Measurements from ENCODE around the gene MEIS2.

Gene MEIS2

DNA sequence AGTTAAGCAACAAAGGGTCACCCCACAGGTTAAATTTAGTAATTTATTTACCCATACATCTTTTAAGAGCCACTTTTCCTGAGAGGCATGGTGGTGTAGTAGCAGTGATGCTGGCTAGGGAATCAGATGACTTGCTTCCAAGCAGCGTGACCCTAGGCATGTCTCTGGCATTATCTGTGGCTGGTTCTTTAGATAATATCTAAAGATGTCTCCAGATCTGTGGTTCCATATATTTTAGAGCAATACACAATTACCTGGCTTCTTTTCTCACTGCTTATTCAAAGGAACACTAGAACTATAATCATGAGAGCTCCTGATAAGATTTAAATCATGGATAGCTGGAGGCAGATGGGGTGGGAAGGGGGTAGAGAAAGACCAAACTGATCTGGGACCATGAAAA, 21.1 kb upstream of the MEIS2 start:
- TF ChIP-seq SPI1 (IDR thresholded peaks at IDR 0.05; ENCODE audit: low read depth, low read length) (no peak), POU2F2 (IDR thresholded peaks at IDR 0.05; ENCODE audit: low read depth, low read length) (no peak), POLR2A (IDR thresholded peaks at IDR 0.05; ENCODE audit: low read depth, low read length) (no peak), TAF1 (IDR thresholded peaks at IDR 0.05; ENCODE audit: low read depth, low read length) (no peak), PAX5 (IDR thresholded peaks at IDR 0.05; ENCODE audit: insufficient read depth, low read length, severe bottlenecking) (no peak), POLR2AphosphoS5 (IDR thresholded peaks at IDR 0.05; ENCODE audit: low read depth, low read length) (no peak)
- FAIRE-seq: no peak
- DNase-seq (ENCODE audit: insufficient read length, low spot score): no peak

DNA sequence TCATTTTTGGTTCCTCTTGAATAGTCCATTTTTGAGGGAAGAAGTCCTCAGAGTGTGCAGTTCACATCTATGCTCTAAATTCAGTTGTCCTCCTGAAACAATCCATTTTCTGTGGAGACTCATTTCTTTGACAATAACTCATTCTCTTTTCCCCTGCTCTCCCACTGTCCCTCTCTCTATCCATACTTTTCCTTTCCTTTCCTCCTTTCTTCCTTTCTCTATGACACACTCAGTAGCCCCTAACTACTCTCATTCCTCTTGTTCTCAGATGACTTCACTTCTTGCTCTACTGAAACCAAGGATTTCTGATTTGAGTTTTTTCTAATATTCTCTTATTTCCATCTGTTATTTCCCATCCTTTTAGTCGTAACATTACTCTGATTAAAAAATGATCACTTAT, 16.7 kb upstream of the MEIS2 start:
- no peak for FAIRE-seq
- TF ChIP-seq TAF1 (IDR thresholded peaks at IDR 0.05; ENCODE audit: low read depth, low read length) (no peak), POLR2A (IDR thresholded peaks at IDR 0.05; ENCODE audit: low read depth, low read length) (no peak), POU2F2 (IDR thresholded peaks at IDR 0.05; ENCODE audit: low read depth, low read length) (no peak), POLR2AphosphoS5 (IDR thresholded peaks at IDR 0.05; ENCODE audit: low read depth, low read length) (no peak), PAX5 (IDR thresholded peaks at IDR 0.05; ENCODE audit: insufficient read depth, low read length, severe bottlenecking) (no peak), SPI1 (IDR thresholded peaks at IDR 0.05; ENCODE audit: low read depth, low read length) (no peak)
- no peak for DNase-seq (ENCODE audit: insufficient read length, low spot score)

DNA sequence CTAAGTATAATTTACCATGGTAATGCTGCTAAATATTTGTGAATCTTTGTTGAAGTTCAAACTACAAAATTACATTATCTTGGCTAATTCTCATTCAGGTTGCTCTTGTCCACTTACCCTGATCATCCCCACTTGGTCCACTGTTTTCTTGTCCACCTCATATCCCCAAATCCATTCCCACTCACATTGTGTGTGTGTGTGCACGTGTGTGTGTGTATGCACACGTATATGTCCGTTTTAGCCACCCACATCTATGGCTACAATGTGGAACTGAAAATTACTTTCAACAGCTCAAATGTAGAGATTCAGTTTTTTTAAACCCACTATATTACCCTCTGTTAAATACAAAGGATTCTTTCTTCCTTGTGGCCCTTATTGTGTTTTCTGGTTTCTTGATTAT, 15.2 kb upstream of the MEIS2 start:
- TF ChIP-seq PAX5 (IDR thresholded peaks at IDR 0.05; ENCODE audit: insufficient read depth, low read length, severe bottlenecking): no peak
- no peak for TF ChIP-seq SPI1 (IDR thresholded peaks at IDR 0.05; ENCODE audit: low read depth, low read length)
- no peak for TF ChIP-seq POLR2AphosphoS5 (IDR thresholded peaks at IDR 0.05; ENCODE audit: low read depth, low read length)
- no peak for TF ChIP-seq POU2F2 (IDR thresholded peaks at IDR 0.05; ENCODE audit: low read depth, low read length)
- TF ChIP-seq TAF1 (IDR thresholded peaks at IDR 0.05; ENCODE audit: low read depth, low read length): no peak
- TF ChIP-seq POLR2A (IDR thresholded peaks at IDR 0.05; ENCODE audit: low read depth, low read length): no peak
- no peak for FAIRE-seq
- no peak for DNase-seq (ENCODE audit: insufficient read length, low spot score)

DNA sequence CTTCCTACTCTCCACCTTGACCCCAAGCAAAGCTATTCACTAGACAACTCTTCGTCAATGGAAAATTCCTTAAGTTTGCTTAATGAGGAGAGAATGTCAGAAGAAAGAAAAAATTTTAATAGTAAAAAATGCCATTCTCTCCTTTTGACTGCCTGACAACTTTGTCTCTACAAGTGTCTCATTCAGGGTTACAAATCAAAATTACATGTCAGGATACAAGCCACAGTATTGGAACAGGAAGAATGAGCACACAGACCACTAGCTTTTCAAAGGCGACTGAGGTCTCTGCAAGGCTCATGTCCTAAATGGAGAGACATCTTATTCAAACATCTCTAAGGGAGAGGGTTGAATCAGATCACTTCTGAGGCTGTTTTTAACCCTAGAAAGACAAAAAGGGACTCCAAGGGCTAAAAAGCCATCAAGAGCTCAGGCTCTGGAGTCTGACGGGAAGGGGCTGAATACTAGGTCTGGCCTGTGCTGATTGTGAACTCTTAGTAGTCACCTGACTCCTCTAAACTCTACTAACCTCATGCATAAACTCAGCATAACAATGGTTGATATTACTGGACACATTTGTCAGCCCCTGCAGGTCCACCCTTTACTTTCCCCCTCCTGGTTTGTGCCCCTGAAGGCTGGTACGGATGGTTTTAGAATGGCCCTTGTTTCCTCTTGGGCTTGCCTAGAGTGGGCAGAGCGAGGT, 12.8 kb upstream of the MEIS2 start:
- no peak for TF ChIP-seq POU2F2 (IDR thresholded peaks at IDR 0.05; ENCODE audit: low read depth, low read length)
- TF ChIP-seq POLR2AphosphoS5 (IDR thresholded peaks at IDR 0.05; ENCODE audit: low read depth, low read length): no peak
- TF ChIP-seq SPI1 (IDR thresholded peaks at IDR 0.05; ENCODE audit: low read depth, low read length): no peak
- TF ChIP-seq POLR2A (IDR thresholded peaks at IDR 0.05; ENCODE audit: low read depth, low read length): no peak
- TF ChIP-seq PAX5 (IDR thresholded peaks at IDR 0.05; ENCODE audit: insufficient read depth, low read length, severe bottlenecking): no peak
- no peak for TF ChIP-seq TAF1 (IDR thresholded peaks at IDR 0.05; ENCODE audit: low read depth, low read length)
- DNase-seq (ENCODE audit: insufficient read length, low spot score): no peak
- FAIRE-seq: no peak

DNA sequence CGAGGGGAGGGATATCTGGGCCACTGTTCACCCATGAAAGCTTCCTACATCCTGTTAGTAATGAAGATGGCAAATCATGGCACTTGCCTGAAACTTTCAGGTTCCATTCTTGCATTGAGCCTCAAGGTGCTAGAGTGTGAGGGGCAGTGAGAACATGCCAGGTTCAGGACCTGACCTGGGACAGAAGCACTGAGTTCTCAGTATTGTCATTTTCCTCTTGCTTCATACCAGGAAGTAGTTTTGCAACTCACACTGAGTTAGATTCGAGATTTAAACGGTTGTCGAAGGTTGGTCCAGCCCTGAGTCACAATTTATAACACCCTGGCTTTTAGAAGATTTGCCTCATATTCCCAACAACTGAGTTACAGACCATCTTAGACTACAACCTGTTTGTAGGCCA, 11.8 kb upstream of the MEIS2 start:
- no peak for TF ChIP-seq POU2F2 (IDR thresholded peaks at IDR 0.05; ENCODE audit: low read depth, low read length)
- no peak for TF ChIP-seq SPI1 (IDR thresholded peaks at IDR 0.05; ENCODE audit: low read depth, low read length)
- TF ChIP-seq POLR2A (IDR thresholded peaks at IDR 0.05; ENCODE audit: low read depth, low read length): no peak
- DNase-seq (ENCODE audit: insufficient read length, low spot score): no peak
- FAIRE-seq: no peak

DNA sequence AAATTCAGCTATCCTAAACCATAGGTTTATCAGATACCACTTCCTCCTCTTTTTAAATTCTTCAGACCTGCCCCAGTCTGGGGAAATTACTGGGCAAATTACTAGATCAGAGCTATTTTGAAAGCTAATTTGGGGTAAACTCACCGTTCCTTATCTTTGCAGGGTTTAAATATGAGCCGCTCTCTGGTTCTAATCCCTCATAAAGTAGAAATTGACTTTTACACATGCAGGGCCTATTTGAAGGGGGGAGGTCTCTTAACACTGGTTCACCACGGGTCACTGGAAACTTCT, 11.0 kb upstream of the MEIS2 start:
- FAIRE-seq (no peak), DNase-seq (ENCODE audit: insufficient read length, low spot score) (no peak)
- no peak for TF ChIP-seq SPI1 (IDR thresholded peaks at IDR 0.05; ENCODE audit: low read depth, low read length)
- no peak for TF ChIP-seq PAX5 (IDR thresholded peaks at IDR 0.05; ENCODE audit: insufficient read depth, low read length, severe bottlenecking)
- no peak for TF ChIP-seq POLR2AphosphoS5 (IDR thresholded peaks at IDR 0.05; ENCODE audit: low read depth, low read length)
- no peak for TF ChIP-seq POLR2A (IDR thresholded peaks at IDR 0.05; ENCODE audit: low read depth, low read length)
- no peak for TF ChIP-seq POU2F2 (IDR thresholded peaks at IDR 0.05; ENCODE audit: low read depth, low read length)
- TF ChIP-seq TAF1 (IDR thresholded peaks at IDR 0.05; ENCODE audit: low read depth, low read length): no peak

DNA sequence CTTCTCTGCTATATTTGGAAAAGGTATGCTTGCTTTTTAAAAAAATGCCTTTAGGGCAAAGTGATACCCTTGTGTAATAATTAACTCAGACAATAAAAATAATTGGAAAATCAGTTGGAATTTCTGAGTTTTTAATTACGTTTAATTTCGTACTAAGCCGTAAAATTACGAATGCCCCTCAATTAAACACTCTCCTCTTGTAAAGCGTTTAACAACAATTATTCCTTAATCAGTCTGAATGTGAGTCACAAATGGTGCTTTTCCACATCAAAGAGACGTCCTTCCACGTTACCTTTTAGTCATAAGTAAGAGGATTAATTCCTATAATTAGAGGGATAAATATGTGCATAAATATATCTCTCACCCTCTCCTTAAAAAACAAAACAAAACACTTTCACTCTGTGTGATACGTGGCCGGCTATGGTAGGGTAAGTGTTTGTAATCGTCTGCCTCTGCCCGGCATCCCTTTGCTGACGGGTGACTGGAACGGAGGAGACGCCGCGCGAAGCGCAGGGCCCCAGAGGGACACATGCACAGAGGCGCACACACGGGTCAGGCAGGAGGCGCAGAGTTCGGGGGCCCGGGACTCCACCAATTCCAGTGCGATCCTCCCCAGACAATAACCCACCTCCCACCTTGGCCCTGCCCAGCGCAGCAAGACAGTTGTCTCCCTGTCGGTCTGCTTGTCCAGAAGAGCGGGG, 9.7 kb upstream of the MEIS2 start:
- no peak for DNase-seq (ENCODE audit: insufficient read length, low spot score)
- FAIRE-seq: no peak
- TF ChIP-seq POLR2AphosphoS5 (IDR thresholded peaks at IDR 0.05; ENCODE audit: low read depth, low read length) (no peak), SPI1 (IDR thresholded peaks at IDR 0.05; ENCODE audit: low read depth, low read length) (no peak), POU2F2 (IDR thresholded peaks at IDR 0.05; ENCODE audit: low read depth, low read length) (no peak), TAF1 (IDR thresholded peaks at IDR 0.05; ENCODE audit: low read depth, low read length) (no peak), POLR2A (IDR thresholded peaks at IDR 0.05; ENCODE audit: low read depth, low read length) (no peak), PAX5 (IDR thresholded peaks at IDR 0.05; ENCODE audit: insufficient read depth, low read length, severe bottlenecking) (no peak)

DNA sequence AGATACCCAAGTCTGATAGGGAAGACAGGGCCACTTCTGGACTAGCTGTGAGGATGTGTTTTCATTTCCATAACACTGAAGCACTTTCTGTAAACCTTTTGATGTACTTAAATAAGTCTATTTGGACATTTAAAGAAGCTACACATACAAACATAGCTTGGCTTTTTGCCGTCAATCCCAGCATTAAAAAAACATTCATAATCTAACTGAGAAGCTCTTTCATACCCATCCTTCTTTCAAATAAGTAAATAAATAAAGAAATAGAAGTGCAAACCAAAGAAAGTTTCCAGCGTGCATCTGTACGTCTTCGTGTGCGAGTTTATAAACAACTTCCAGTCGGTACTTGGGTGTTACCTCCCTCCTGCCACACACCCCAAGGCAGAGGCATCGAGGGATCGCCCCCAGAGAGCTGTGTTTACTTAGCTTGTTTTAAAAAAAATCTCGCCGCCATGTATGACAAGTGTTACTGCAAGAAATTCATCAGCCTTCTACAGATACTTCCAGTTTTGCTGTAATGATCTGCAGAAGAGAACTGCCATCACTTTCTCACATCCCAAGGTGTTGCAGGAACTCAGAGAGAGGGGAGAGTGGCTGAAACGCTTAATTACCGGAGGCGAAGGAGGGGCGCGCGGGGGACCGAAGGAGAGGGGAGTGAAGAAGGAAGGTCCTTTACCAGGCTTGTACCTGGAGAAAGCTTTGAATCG, 9.0 kb upstream of the MEIS2 start:
- DNase-seq (ENCODE audit: insufficient read length, low spot score): no peak
- TF ChIP-seq POLR2AphosphoS5 (IDR thresholded peaks at IDR 0.05; ENCODE audit: low read depth, low read length) (no peak), TAF1 (IDR thresholded peaks at IDR 0.05; ENCODE audit: low read depth, low read length) (no peak), PAX5 (IDR thresholded peaks at IDR 0.05; ENCODE audit: insufficient read depth, low read length, severe bottlenecking) (no peak), SPI1 (IDR thresholded peaks at IDR 0.05; ENCODE audit: low read depth, low read length) (no peak), POU2F2 (IDR thresholded peaks at IDR 0.05; ENCODE audit: low read depth, low read length) (no peak), POLR2A (IDR thresholded peaks at IDR 0.05; ENCODE audit: low read depth, low read length) (no peak)
- FAIRE-seq: no peak

DNA sequence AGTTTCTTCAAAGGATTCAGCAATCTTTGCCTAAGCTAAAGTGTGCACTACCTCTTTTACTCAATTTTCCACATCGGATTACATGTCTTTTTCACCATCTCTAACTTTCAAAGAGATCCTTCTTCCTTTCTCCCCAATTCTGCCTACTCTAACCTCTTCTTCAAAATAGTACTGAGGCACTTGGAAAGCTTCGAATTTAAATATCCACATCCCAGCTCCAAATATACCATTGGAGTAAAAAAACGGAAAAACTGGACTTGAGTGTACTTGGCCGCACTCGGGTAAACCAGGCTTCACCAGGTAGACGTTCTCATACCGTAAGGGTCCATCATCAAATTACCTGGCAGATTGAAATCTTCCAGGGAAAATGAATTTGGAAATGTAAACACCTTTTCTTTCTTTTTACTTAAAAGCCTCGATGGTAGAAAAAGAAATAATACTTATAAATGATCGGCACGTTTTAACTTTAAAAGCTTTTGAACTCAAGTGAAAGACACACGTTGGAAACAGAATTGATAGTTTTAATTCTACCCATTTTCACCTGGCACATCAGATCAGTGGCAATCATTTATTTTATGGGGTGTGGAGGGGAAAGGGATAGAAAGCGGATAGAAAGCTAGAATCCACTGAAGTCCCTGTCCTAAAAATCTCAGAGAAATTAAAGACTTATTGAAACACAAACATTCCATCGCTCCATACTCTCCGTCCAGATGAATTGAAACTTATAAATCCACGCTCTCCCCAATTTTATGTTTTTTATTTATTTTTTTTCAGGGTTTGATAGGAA, 8.2 kb upstream of the MEIS2 start:
- FAIRE-seq (no peak), DNase-seq (ENCODE audit: insufficient read length, low spot score) (no peak)
- TF ChIP-seq SPI1 (IDR thresholded peaks at IDR 0.05; ENCODE audit: low read depth, low read length) (no peak), PAX5 (IDR thresholded peaks at IDR 0.05; ENCODE audit: insufficient read depth, low read length, severe bottlenecking) (no peak), POU2F2 (IDR thresholded peaks at IDR 0.05; ENCODE audit: low read depth, low read length) (no peak), TAF1 (IDR thresholded peaks at IDR 0.05; ENCODE audit: low read depth, low read length) (no peak), POLR2A (IDR thresholded peaks at IDR 0.05; ENCODE audit: low read depth, low read length) (no peak), POLR2AphosphoS5 (IDR thresholded peaks at IDR 0.05; ENCODE audit: low read depth, low read length) (no peak)
